A673 (cell line): Measurements from ENCODE around the gene FARP1. TPM values are rescaled to one million over a fixed set of nuclear protein-coding genes. Genes with fewer than 3 reads are reported as not detected.

ENCODE experiments used
- BruUV-seq: library from RNA; stranded (reverse); fragments of 400-500 nt; replicated peaks from 2 replicates; lab custom pipeline; 2021; lab: Mats Ljungman, UMichigan
- CTCF ChIA-PET: fragments of 300-600 bp; sonication (Branson Sonifier 250); formaldehyde crosslinking; loops from one replicate; lab custom pipeline; 2022; ENCODE audit warnings: antibody characterized with exemption; lab: Charles Lee
- POLR2A ChIA-PET: fragments of 300-600 bp; sonication (Branson Sonifier 250); formaldehyde crosslinking; loops from one replicate; lab custom pipeline; 2022; ENCODE audit warnings: antibody characterized with exemption; ENCODE audit not compliant: low non-redundant PET; lab: Charles Lee
- DNase-seq: peaks from one replicate; pipeline ENCODE4 v3.0.0-alpha.2; 2015; ENCODE audit warnings: low spot score
- H3K27ac ChIP-seq: fragments of 200-600 bp; sonication (generic); 2 replicates; pipeline ENCODE4 v1.5.1; 2016; ENCODE audit warnings: mixed run types, low read depth, mild to moderate bottlenecking, mixed read lengths, antibody characterized with exemption, low read length; ENCODE audit not compliant: poor library complexity, severe bottlenecking
- H3K27me3 ChIP-seq: fragments of 200-600 bp; sonication (generic); replicated peaks from 2 replicates; pipeline ENCODE4 v1.6.1; 2017; ENCODE audit warnings: mixed run types, low read depth, mild to moderate bottlenecking, mixed read lengths, antibody characterized with exemption, low read length; ENCODE audit not compliant: insufficient read depth, poor library complexity
- H3K36me3 ChIP-seq: fragments of 200-600 bp; sonication (generic); 2 replicates; pipeline ENCODE4 v1.6.1; 2016; ENCODE audit warnings: mixed run types, mild to moderate bottlenecking, mixed read lengths, antibody characterized with exemption, low read length; ENCODE audit not compliant: insufficient read depth, poor library complexity, severe bottlenecking
- H3K4me1 ChIP-seq: fragments of 200-600 bp; sonication (generic); 2 replicates; pipeline ENCODE4 v1.6.1; 2017; ENCODE audit warnings: mixed run types, mild to moderate bottlenecking, mixed read lengths, antibody characterized with exemption, low read length; ENCODE audit not compliant: insufficient read depth, poor library complexity, severe bottlenecking
- H3K4me3 ChIP-seq: fragments of 200-600 bp; sonication (generic); 2 replicates; pipeline ENCODE4 v1.5.1; 2016; ENCODE audit warnings: low read depth, mixed run types, mild to moderate bottlenecking, mixed read lengths, low read length; ENCODE audit not compliant: poor library complexity, severe bottlenecking
- H3K9me3 ChIP-seq: fragments of 200-600 bp; sonication (generic); 2 replicates; pipeline ENCODE4 v1.6.1; 2016; ENCODE audit warnings: mixed run types, low read depth, mild to moderate bottlenecking, mixed read lengths, antibody characterized with exemption, low read length; ENCODE audit not compliant: poor library complexity, severe bottlenecking
- CTCF ChIP-seq: fragments of 300-800, 200-600 bp; sonication (generic); conservative IDR thresholded peaks from 2 replicates; pipeline ENCODE4 v1.5.1; 2017; ENCODE audit warnings: low read depth, mild to moderate bottlenecking, antibody characterized with exemption, low read length, moderate library complexity, mixed read lengths
- EZH2 ChIP-seq: fragments of 200-600 bp; sonication (generic); IDR thresholded peaks from 2 replicates; pipeline ENCODE4 v1.6.1; 2017; ENCODE audit warnings: borderline replicate concordance, low read depth, mild to moderate bottlenecking, mixed read lengths, antibody characterized with exemption, low read length; ENCODE audit not compliant: poor library complexity, severe bottlenecking
- intact Hi-C: fragments of 100-400 bp; cut with micrococcal nuclease; formaldehyde crosslinking; loops from one replicate; pipeline ENCODE4 v1.10.0; 2022; ENCODE audit not compliant: unreplicated experiment
- total RNA-seq: library from RNA; stranded (reverse); gene quantifications from 2 replicates; pipeline ENCODE4 v1.2.3, GENCODE V29; 2021

Gene FARP1
- total RNA-seq, 1 experiment from 2014 or later: 177 TPM

GRCh38 chr13:98405107-98405571 lies 262.2 kb downstream of the FARP1 start:
- H3K27me3 ChIP-seq: no peaks in the 10 kb centered on the region
- no peaks in the 10 kb centered on the region for H3K9me3 ChIP-seq
- no peak overlapping the region for H3K4me3 ChIP-seq
- CTCF ChIA-PET: no interaction called here
- no peaks in the 10 kb centered on the region for H3K36me3 ChIP-seq
- TF ChIP-seq EZH2 (no peak), CTCF (no peak)
- intact Hi-C loops: no loop called here
- no peak overlapping the region for H3K27ac ChIP-seq
- H3K4me1 ChIP-seq: peaks cover 10% of the 10 kb centered on the region
- BruUV-seq: no TSS peak
- peak; percentile 22 for DNase-seq
- POLR2A ChIA-PET: no interaction called here

GRCh38 chr13:98405690-98406344 lies 262.9 kb downstream of the FARP1 start:
- Histone ChIP-seq H3K27ac (no peak overlapping the region), H3K4me1 (peaks cover 10% of the 10 kb centered on the region), H3K27me3 (no peaks in the 10 kb centered on the region), H3K9me3 (no peaks in the 10 kb centered on the region), H3K4me3 (no peak overlapping the region), H3K36me3 (no peaks in the 10 kb centered on the region)
- no TSS peak for BruUV-seq
- ChIA-PET CTCF (no interaction called here), POLR2A (no interaction called here)
- no peak for DNase-seq
- TF ChIP-seq CTCF: no peak
- no peak for TF ChIP-seq EZH2
- intact Hi-C loops: no loop called here

GRCh38 chr13:98406427-98406826 lies 263.5 kb downstream of the FARP1 start:
- DNase-seq: no peak
- no peaks in the 10 kb centered on the region for H3K36me3 ChIP-seq
- no peak overlapping the region for H3K27ac ChIP-seq
- TF ChIP-seq CTCF: no peak
- TF ChIP-seq EZH2: no peak
- intact Hi-C loops: no loop called here
- POLR2A ChIA-PET: no interaction called here
- no peak overlapping the region for H3K4me3 ChIP-seq
- no peaks in the 10 kb centered on the region for H3K27me3 ChIP-seq
- no TSS peak for BruUV-seq
- H3K4me1 ChIP-seq: peaks cover 10% of the 10 kb centered on the region
- CTCF ChIA-PET: no interaction called here
- H3K9me3 ChIP-seq: no peaks in the 10 kb centered on the region
